Measurements from ENCODE around the gene DOK5. TPM values are rescaled to one million over a fixed set of nuclear protein-coding genes. Genes with fewer than 3 reads are reported as not detected.

The DOK5 gene
- total and polyA plus RNA-seq, 10 of the 15 experiments (the other 5 are each of a cell fraction or from before 2014, with no cell fraction given): 0.03 TPM; not detected in 9

- Histone ChIP-seq H4K20me1 (ENCODE audit: control insufficient read depth, insufficient read depth) (no peaks in the 10 kb centered on the region), H3K4me3 (no peak overlapping the region), H2AFZ (ENCODE audit: control insufficient read depth, low read depth, low read length) (no peak overlapping the region), H3K4me2 (ENCODE audit: control insufficient read depth, insufficient read depth) (no peak overlapping the region), H3K27ac (ENCODE audit: control insufficient read depth, insufficient read depth) (no peak overlapping the region), H3K79me2 (ENCODE audit: control insufficient read depth, insufficient read depth, low read length) (no peaks in the 10 kb centered on the region), H3K9me3 (replicated peaks; ENCODE audit: control insufficient read depth, insufficient read depth, low read length) (no peaks in the 10 kb centered on the region), H3K9ac (ENCODE audit: control insufficient read depth, insufficient read depth, low read length) (no peak overlapping the region), H3K36me3 (ENCODE audit: control insufficient read depth in 2 of 2, insufficient read depth in 2 of 2, low read length in 1 of 2) (no peaks in the 10 kb centered on the region), H3K4me1 (ENCODE audit: control insufficient read depth, insufficient read depth, low read length) (no peaks in the 10 kb centered on the region), H3K27me3 (replicated peaks in 1 of 2; ENCODE audit: control insufficient read depth in 2 of 2, insufficient read depth in 2 of 2, low read length in 1 of 2) (no peaks in the 10 kb centered on the region; a peak in 1 of 4 replicates)
- no TSS peak for BruUV-seq (replicated peaks)
- in situ Hi-C loops (cut with MboI): no loop called here
- CTCF ChIA-PET: no interaction called here
- no peak for TF ChIP-seq PAX8 (IDR thresholded peaks at IDR 0.05)
- no peak for TF ChIP-seq BCL3 (IDR thresholded peaks at IDR 0.05; ENCODE audit: borderline replicate concordance, insufficient read depth, low read depth, low read length, poor library complexity, severe bottlenecking)
- no peak for TF ChIP-seq ZNF207 (IDR thresholded peaks at IDR 0.05; ENCODE audit: borderline replicate concordance)
- no peak for TF ChIP-seq NBN (IDR thresholded peaks at IDR 0.05)
- no peak for TF ChIP-seq MTA2 (IDR thresholded peaks at IDR 0.05; ENCODE audit: low read depth)
- TF ChIP-seq JUNB (IDR thresholded peaks at IDR 0.05): no peak
- no peak for TF ChIP-seq BHLHE40 (IDR thresholded peaks at IDR 0.05; ENCODE audit: borderline replicate concordance in 1 of 2, low read depth in 2 of 2, low read length in 1 of 2)
- no peak for TF ChIP-seq ASH2L (IDR thresholded peaks at IDR 0.05; ENCODE audit: borderline replicate concordance, low read depth)
- TF ChIP-seq DPF2 (IDR thresholded peaks at IDR 0.05): no peak
- no peak for TF ChIP-seq CBX3 (IDR thresholded peaks at IDR 0.05; ENCODE audit: borderline replicate concordance, low read depth)
- no peak for TF ChIP-seq NFYA (IDR thresholded peaks at IDR 0.05; ENCODE audit: borderline replicate concordance, low read depth, low read length)
- SMC1A ChIA-PET (ENCODE audit: uncharacterized antibody, unreplicated experiment): no interaction called here
- RAD21 ChIA-PET (ENCODE audit: unreplicated experiment): no interaction called here
- DNase-seq (ENCODE audit: low read depth, low spot score) (no peak), ATAC-seq (no peak), FAIRE-seq (no peak)
- POLR2A ChIA-PET: no interaction called here
- intact Hi-C loops (cut with micrococcal nuclease; ENCODE audit: unreplicated experiment): no loop called here
- WGBS (ENCODE audit: insufficient coverage, insufficient replicate concordance, low lambda C conversion rate, missing lambda C conversion rate): 74% methylated on average over 2 of the region's 2 CpGs
Observed at GRCh38 chr20:54556406-54556805, 81.0 kb downstream of the DOK5 start.
